GM18868 (cell line): Measurements from ENCODE around the gene SEMA6D.

Experiments used
- ATAC-seq: cut with Tn5 transposase; IDR thresholded peaks from one replicate; pipeline ENCODE4 v1.9.1; 2021; ENCODE audit warnings: mild to moderate bottlenecking, moderate library complexity; ENCODE audit not compliant: unreplicated experiment

Gene SEMA6D

GRCh38 chr15:47781527-47781926 is 64.2 kb downstream of the SEMA6D start:
- no peak for ATAC-seq

GRCh38 chr15:47784820-47785219 is 67.5 kb downstream of the SEMA6D start:
- ATAC-seq, result no peak

- ATAC-seq, result no peak
Measured at GRCh38 chr15:47786371-47786770, 69.1 kb downstream of the SEMA6D start.

- ATAC-seq, result no peak
Measured at GRCh38 chr15:47787875-47788274, 70.6 kb downstream of the SEMA6D start.

GRCh38 chr15:47788685-47789084 is 71.4 kb downstream of the SEMA6D start:
- ATAC-seq, result no peak

- no peak for ATAC-seq
Measured at GRCh38 chr15:47791161-47791560, 73.9 kb downstream of the SEMA6D start.

GRCh38 chr15:47792231-47792630 is 74.9 kb downstream of the SEMA6D start:
- no peak for ATAC-seq

GRCh38 chr15:47794252-47794914 is 77.1 kb downstream of the SEMA6D start:
- ATAC-seq, result peak; percentile 53

- ATAC-seq, result no peak
Measured at GRCh38 chr15:47795864-47796263, 78.6 kb downstream of the SEMA6D start.

- no peak for ATAC-seq
Measured at GRCh38 chr15:47796339-47796738, 79.0 kb downstream of the SEMA6D start.

- ATAC-seq, result no peak
Measured at GRCh38 chr15:47796830-47797229, 79.5 kb downstream of the SEMA6D start.

- no peak for ATAC-seq
Measured at GRCh38 chr15:47801522-47801921, 84.2 kb downstream of the SEMA6D start.

GRCh38 chr15:47802216-47802615 is 84.9 kb downstream of the SEMA6D start:
- ATAC-seq, result no peak

GRCh38 chr15:47803767-47804166 is 86.5 kb downstream of the SEMA6D start:
- no peak for ATAC-seq

GRCh38 chr15:47804733-47805132 is 87.4 kb downstream of the SEMA6D start:
- ATAC-seq, result no peak

GRCh38 chr15:47806008-47806407 is 88.7 kb downstream of the SEMA6D start:
- no peak for ATAC-seq

- ATAC-seq, result no peak
Measured at GRCh38 chr15:47811172-47811571, 93.9 kb downstream of the SEMA6D start.

GRCh38 chr15:47812470-47812999 is 95.2 kb downstream of the SEMA6D start:
- peak; percentile 50 for ATAC-seq

GRCh38 chr15:47813748-47814384 is 96.6 kb downstream of the SEMA6D start:
- peak; percentile 96 for ATAC-seq

- no peak for ATAC-seq
Measured at GRCh38 chr15:47814620-47815019, 97.3 kb downstream of the SEMA6D start.

- no peak for ATAC-seq
Measured at GRCh38 chr15:47817969-47818548, 100.8 kb downstream of the SEMA6D start.

- ATAC-seq, result no peak
Measured at GRCh38 chr15:47819158-47819557, 101.9 kb downstream of the SEMA6D start.
